HCT116 (cell line): Measurements from ENCODE around the gene SH3PXD2A.

ENCODE experiments used
- POLR2A ChIP-seq: IDR thresholded peaks from 2 replicates; pipeline ENCODE4 v1.7.0; 2011; ENCODE audit warnings: borderline replicate concordance; ENCODE audit not compliant: insufficient read depth, insufficient read length; ENCODE audit errors: extremely low read depth
- POLR2AphosphoS5 ChIP-seq: IDR thresholded peaks from 2 replicates; pipeline ENCODE4 v1.6.1; 2011; ENCODE audit warnings: mild to moderate bottlenecking, low read depth, low read length, moderate library complexity
- TF ChIP-seq, protein P1 (sequence below): IDR thresholded peaks from 2 replicates; pipeline ENCODE4 v1.6.1; 2012
- TF ChIP-seq, protein P2 (sequence below): IDR thresholded peaks from 2 replicates; pipeline ENCODE4 v1.6.1; 2012; ENCODE audit warnings: low read depth

DNA sequence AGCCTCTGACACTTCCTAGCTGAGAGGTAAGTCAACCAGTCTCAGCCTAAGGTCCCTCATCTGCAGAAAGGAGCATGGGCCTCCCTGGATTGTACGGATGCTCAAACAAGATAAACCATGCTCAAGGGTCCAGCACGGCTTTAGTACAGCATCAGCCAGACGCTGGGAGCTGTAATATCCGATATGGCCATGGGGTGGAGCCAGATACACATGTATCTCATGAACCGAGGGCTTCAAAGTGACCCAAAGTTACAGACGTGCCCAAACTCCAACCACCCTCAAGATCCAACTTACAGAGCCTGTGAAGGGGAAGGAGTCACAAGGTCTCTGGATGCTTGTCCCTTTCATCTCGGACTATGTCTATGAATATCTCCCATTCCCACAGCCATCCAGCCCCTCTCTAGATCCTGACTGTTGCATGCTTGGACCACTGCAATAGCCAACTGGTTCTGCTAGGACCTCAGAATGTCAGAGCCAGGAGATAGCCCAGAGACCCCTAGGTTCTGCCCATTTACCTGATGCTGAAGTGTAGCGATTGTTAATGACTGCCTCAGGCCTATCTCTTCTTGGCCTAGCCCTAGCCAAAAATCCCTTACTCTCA, 142.4 kb downstream of the SH3PXD2A start:
- TF ChIP-seq POLR2A (no peak), POLR2AphosphoS5 (no peak)
- TF ChIP-seq, protein P1, sequence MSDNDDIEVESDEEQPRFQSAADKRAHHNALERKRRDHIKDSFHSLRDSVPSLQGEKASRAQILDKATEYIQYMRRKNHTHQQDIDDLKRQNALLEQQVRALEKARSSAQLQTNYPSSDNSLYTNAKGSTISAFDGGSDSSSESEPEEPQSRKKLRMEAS = no peak
- TF ChIP-seq, protein P2, sequence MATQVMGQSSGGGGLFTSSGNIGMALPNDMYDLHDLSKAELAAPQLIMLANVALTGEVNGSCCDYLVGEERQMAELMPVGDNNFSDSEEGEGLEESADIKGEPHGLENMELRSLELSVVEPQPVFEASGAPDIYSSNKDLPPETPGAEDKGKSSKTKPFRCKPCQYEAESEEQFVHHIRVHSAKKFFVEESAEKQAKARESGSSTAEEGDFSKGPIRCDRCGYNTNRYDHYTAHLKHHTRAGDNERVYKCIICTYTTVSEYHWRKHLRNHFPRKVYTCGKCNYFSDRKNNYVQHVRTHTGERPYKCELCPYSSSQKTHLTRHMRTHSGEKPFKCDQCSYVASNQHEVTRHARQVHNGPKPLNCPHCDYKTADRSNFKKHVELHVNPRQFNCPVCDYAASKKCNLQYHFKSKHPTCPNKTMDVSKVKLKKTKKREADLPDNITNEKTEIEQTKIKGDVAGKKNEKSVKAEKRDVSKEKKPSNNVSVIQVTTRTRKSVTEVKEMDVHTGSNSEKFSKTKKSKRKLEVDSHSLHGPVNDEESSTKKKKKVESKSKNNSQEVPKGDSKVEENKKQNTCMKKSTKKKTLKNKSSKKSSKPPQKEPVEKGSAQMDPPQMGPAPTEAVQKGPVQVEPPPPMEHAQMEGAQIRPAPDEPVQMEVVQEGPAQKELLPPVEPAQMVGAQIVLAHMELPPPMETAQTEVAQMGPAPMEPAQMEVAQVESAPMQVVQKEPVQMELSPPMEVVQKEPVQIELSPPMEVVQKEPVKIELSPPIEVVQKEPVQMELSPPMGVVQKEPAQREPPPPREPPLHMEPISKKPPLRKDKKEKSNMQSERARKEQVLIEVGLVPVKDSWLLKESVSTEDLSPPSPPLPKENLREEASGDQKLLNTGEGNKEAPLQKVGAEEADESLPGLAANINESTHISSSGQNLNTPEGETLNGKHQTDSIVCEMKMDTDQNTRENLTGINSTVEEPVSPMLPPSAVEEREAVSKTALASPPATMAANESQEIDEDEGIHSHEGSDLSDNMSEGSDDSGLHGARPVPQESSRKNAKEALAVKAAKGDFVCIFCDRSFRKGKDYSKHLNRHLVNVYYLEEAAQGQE = no peak
